ENCODE measurements around the gene RNF26. TPM values are rescaled to one million over a fixed set of nuclear protein-coding genes. Genes with fewer than 3 reads are reported as not detected.

The RNF26 gene
- total RNA-seq, result 3.7 and 6.5 TPM in 2 replicates

GRCh38 chr11:119334174-119334930, at the start of gene RNF26:
Gene RNF26, plus strand, starts transcription at chr11:119334527. Its CDS starts 596 bp downstream, at chr11:119335123.

GRCh38 chr11:119316729-119317591, 17.4 kb upstream of the RNF26 start, which contains the start of gene MCAM:
Gene MCAM, minus strand, starts transcription at chr11:119317130. Its CDS starts 29 bp downstream, at chr11:119317101.

GRCh38 chr11:119340335-119341221, 6.3 kb downstream of the RNF26 start, which contains the start of gene C1QTNF5:
Gene C1QTNF5, minus strand, starts transcription at chr11:119340883. Its CDS starts 486 bp downstream, at chr11:119340397.

DNA sequence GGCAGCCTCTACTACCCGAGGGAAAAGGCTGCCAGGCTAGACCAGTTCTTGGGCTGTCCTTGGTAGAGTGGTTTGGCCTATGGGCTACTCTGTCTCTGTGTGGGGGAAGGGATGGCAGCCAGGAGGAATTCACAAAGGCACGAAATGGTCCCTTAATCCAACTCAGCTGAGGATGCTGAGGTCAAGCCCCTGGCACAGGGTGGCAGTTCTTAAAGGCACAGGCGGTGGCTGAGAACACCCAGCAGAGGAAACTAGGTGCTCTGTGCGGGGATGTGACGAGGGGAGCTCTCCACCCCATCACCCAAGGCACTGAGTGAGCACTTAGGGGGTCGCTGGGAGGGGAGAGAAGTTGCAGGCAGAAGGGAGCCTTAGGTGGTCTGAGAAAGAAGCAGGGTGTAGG, 12.3 kb downstream of the RNF26 start, which contains the start of gene MFRP:
TSS of gene MFRP (minus strand) at position 101 of the 400 bp plus-strand sequence. CDS start 192 bp downstream, outside the sequence.

DNA sequence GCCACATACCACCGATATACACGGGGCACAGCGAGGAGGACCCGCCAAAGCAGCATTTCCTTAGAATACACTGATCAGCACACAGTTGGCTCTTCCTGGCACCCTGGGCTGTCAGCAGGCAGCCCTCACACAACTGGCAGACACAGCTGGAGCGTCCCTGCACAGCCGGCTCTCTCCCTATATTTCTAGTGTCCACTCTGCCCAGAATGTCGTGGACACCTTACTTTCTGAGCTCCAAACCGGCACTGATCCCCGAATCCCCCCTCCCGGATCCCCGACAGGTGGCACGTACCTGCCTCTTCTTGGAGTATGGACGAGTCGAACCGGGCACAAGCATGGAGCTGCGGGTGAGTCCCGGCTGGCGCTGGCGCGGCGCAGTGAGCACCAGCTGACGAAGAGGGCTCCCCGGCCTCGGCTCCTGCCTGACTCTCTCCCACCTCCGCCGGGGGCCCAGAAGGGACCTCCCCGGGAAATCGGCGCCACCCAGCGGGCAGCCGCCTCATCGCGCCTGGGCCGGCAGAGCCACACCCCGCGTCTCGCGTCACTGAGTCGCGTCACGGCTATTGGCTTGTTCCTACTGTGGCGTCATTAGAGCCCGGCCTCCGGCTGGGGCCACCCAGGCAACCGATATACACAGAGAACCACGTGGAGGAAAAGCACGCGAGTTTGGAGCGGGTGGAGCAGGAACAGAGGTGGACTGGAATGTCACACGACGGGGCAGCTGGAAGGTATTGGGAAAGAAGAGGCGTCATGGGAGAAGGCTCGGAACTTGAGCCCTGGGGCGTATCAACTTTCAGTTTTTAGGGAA, 47.1 kb downstream of the RNF26 start, which contains the start of gene USP2:
TSS of gene USP2 (minus strand) at position 510 of the 808 bp plus-strand sequence. CDS start 8,210 bp downstream, outside the sequence.

Other genes starting within 250 kb of the RNF26 start
- 5.9 and 25.1 TPM in 2 replicates for gene HMBS, start 249.6 kb upstream of the RNF26 start, total RNA-seq
- gene DPAGT1, start 232.7 kb upstream of the RNF26 start, total RNA-seq, result 16.5 and 20.3 TPM in 2 replicates
- gene C2CD2L, start 227.2 kb upstream of the RNF26 start, total RNA-seq, result 5.2 and 5.9 TPM in 2 replicates
- gene HINFP, start 212.9 kb upstream of the RNF26 start, total RNA-seq, result 10.2 and 15.8 TPM in 2 replicates
- 0.19 and 0.28 TPM in 2 replicates for gene ABCG4, start 185.5 kb upstream of the RNF26 start, total RNA-seq
- 8.4 and 25.4 TPM in 2 replicates for gene NLRX1, start 165.8 kb upstream of the RNF26 start, total RNA-seq
- gene NHERF4, start 149.1 kb upstream of the RNF26 start, total RNA-seq, result 0.19 TPM in 1 of 2 replicates, not detected in the other
- gene CBL, start 128.2 kb upstream of the RNF26 start, total RNA-seq, result 5.6 and 7.1 TPM in 2 replicates
- 54.6 and 130 TPM in 2 replicates for gene MCAM, start 17.4 kb upstream of the RNF26 start, total RNA-seq
- 1.5 and 11.0 TPM in 2 replicates for gene C1QTNF5, start 6.4 kb downstream of the RNF26 start, total RNA-seq
- under 0.01 TPM in 1 of 2 replicates, not detected in the other for gene MFRP, start 12.2 kb downstream of the RNF26 start, total RNA-seq
- 0.28 and 0.38 TPM in 2 replicates for gene USP2, start 47.2 kb downstream of the RNF26 start, total RNA-seq
- gene THY1, start 88.6 kb downstream of the RNF26 start, total RNA-seq, result 3.3 and 9.6 TPM in 2 replicates